Measurements from ENCODE around the gene ASB13.

The ASB13 gene, protein sequence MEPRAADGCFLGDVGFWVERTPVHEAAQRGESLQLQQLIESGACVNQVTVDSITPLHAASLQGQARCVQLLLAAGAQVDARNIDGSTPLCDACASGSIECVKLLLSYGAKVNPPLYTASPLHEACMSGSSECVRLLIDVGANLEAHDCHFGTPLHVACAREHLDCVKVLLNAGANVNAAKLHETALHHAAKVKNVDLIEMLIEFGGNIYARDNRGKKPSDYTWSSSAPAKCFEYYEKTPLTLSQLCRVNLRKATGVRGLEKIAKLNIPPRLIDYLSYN

DNA sequence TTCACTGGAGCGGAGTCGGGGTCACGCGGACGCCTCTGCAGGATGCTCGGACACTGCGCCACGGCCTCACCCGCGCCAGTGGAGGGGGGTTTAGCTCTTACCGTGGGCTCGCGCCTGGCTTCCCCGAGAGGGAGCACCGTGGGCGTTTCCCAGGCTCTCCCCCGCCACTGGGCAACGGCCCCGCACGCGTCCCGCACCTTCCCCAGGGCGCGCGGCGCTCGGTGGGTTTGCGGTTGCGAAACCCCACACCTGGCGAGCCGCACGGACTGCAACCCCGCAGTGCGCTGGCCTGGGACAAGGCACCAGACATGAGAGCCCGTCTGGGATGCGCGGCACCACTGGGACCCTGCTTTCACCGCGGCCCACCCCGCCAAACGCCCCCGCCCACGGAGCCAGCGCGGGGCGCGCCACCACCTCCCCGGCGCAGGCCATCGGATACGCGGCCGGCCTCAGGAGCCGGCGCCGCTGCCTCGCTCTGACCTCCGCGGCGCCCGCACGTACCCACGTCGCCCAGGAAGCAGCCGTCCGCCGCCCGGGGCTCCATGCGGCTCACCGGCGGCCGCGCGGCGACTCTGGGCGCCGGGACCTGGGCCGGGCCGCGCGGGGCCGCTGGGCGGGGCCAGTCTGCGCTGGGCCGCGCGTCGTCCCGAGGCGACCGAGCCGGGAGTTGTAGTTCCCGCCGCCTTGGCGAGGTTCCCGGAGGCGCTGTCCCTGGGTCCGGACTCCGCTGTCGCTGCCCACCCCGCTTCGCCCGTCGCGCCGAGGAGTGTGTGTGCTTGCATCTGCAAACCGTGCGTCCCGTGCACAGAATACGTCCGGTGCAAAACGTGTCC is at the start of gene ASB13:
Gene ASB13, minus strand, starts transcription at position 588 of the 833 bp plus-strand sequence. Its CDS starts 44 bp downstream, at position 544.
- peaks cover 10% of the 10 kb centered on the region for H3K4me1 Mint-ChIP-seq (ENCODE audit: low read depth)
- peak within 1 kb of the TSS; percentile 91 for H3K4me3 Mint-ChIP-seq
- no peaks in the 10 kb centered on the region for H3K9me3 Mint-ChIP-seq
- H3K36me3 Mint-ChIP-seq (ENCODE audit: low read depth), result peaks cover 2% of the 10 kb centered on the region
- peak within 1 kb of the TSS; percentile 78 for H3K27ac Mint-ChIP-seq
- peak; percentile 53 for DNase-seq (ENCODE audit: low spot score)
- peaks cover 9% of the 10 kb centered on the region for H3K27me3 Mint-ChIP-seq (ENCODE audit: low read depth)

DNA sequence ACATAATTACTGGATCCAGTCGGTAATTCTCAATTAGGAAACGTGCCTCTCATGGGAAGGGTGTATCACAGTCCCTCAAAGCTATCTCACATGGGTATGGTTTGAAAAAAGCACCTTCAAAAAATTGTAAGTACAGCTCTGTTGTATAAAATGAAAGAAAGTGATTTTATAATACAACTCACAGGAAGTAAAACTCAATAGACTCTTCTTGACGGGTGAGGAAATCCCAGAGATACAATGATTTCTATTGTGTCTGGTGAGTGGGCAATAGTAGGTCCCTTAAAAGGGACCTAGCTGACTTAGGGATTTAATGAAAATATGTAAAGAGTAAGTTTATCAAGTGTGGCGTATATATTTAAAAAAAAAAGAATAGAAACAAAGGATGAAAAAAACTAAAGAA is 45.2 kb upstream of the ASB13 start:
- peaks cover 37% of the 10 kb centered on the region for H3K4me1 Mint-ChIP-seq (ENCODE audit: low read depth)
- no peaks in the 10 kb centered on the region for H3K9me3 Mint-ChIP-seq
- no peaks in the 10 kb centered on the region for H3K27me3 Mint-ChIP-seq (ENCODE audit: low read depth)
- no peak overlapping the region for H3K27ac Mint-ChIP-seq
- peaks cover 11% of the 10 kb centered on the region for H3K36me3 Mint-ChIP-seq (ENCODE audit: low read depth)
- DNase-seq (ENCODE audit: low spot score), result no peak
- H3K4me3 Mint-ChIP-seq, result peak overlapping the region; percentile 76

DNA sequence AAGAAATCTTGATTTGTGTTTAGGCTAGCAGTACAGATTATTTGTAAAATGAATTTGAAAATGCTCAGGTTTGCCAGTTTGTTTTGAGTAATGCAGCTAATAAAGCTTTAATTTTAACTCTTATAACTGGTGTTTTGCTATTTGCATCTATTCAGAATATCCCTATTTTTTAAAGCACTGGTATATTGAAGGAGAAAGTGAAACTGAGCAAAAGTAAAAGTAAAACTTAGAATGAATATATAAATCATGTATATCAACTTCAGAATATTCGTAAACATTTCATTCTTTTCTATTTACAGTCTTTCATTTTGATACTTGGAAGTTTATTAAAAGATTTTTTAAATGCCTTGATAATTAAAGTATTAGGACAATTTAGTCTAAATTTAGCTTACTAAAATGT is 44.5 kb upstream of the ASB13 start:
- peaks cover 38% of the 10 kb centered on the region for H3K4me1 Mint-ChIP-seq (ENCODE audit: low read depth)
- no peak for DNase-seq (ENCODE audit: low spot score)
- no peaks in the 10 kb centered on the region for H3K9me3 Mint-ChIP-seq
- H3K4me3 Mint-ChIP-seq, result peak overlapping the region; percentile 76
- peak overlapping the region; percentile 23 for H3K27ac Mint-ChIP-seq
- H3K36me3 Mint-ChIP-seq (ENCODE audit: low read depth), result peaks cover 14% of the 10 kb centered on the region
- H3K27me3 Mint-ChIP-seq (ENCODE audit: low read depth), result no peaks in the 10 kb centered on the region

DNA sequence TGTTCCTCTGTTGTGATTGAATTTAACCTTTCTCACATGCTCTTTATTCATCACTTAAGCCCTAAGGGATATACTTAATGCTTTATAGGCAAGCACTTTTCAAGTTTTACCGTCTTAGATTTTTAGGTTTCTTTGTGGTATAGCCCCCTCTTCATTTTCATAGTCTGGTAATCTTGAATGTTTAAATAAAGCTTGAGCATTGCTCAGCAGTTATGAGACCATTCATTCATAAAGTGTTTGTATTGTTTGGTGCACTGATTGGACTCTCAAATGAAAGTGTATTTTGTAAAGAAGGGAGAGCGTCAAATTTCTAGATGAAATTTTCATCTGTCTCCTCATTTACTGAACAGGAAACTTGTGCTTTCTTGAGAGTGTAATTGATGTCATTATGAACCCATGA is 43.5 kb upstream of the ASB13 start:
- Mint-ChIP-seq H3K4me3 (peak overlapping the region; percentile 55), H3K27ac (peak overlapping the region; percentile 3), H3K27me3 (ENCODE audit: low read depth) (no peaks in the 10 kb centered on the region), H3K36me3 (ENCODE audit: low read depth) (peaks cover 13% of the 10 kb centered on the region), H3K4me1 (ENCODE audit: low read depth) (peaks cover 42% of the 10 kb centered on the region), H3K9me3 (no peaks in the 10 kb centered on the region)
- no peak for DNase-seq (ENCODE audit: low spot score)

DNA sequence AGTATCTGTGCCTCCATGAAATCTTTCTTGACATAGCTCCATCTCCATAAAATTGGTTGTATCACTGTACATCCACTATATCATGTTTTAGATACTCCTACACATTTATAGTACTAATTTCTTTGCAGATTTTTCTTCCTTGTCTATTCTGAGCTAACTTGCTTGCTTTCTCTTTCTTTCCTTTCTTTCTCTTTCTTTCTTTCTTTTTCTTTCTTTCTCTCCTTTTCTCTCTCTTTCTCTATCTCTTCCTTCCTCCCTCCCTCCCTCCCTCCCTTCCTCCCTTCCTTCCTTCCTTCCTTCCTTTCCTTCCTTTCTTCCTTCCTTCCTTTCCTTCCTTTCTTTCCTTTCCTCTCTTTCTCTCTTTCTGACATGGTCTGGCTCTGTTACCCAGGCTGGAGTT is 42.0 kb upstream of the ASB13 start:
- Mint-ChIP-seq H3K9me3 (no peaks in the 10 kb centered on the region), H3K27ac (peak overlapping the region; percentile 49), H3K36me3 (ENCODE audit: low read depth) (peaks cover 10% of the 10 kb centered on the region), H3K4me1 (ENCODE audit: low read depth) (peaks cover 45% of the 10 kb centered on the region), H3K27me3 (ENCODE audit: low read depth) (no peaks in the 10 kb centered on the region), H3K4me3 (no peak overlapping the region)
- no peak for DNase-seq (ENCODE audit: low spot score)

DNA sequence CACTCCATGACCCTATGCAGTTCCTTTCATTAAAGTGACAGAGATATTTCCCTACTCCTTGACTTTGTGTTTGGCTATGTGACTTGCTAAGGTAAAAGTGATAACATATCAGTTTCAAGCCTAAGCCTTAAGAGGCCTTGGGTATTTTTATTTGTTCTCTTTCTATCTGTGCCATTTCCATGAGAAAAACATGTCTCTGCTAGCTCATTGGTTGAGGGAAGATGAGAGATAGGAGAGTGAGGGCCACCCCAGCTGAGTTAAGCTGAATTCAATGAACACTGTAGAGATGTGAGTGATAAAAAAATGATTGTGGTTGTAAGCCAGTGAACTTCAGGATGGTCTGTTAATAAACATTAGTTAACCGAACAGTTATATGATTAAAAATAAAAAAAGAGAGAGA is 31.7 kb upstream of the ASB13 start:
- H3K9me3 Mint-ChIP-seq, result no peaks in the 10 kb centered on the region
- H3K36me3 Mint-ChIP-seq (ENCODE audit: low read depth), result peaks cover 6% of the 10 kb centered on the region
- no peak overlapping the region for H3K4me3 Mint-ChIP-seq
- DNase-seq (ENCODE audit: low spot score), result no peak
- peaks cover 34% of the 10 kb centered on the region for H3K4me1 Mint-ChIP-seq (ENCODE audit: low read depth)
- H3K27me3 Mint-ChIP-seq (ENCODE audit: low read depth), result no peaks in the 10 kb centered on the region
- H3K27ac Mint-ChIP-seq, result no peak overlapping the region

DNA sequence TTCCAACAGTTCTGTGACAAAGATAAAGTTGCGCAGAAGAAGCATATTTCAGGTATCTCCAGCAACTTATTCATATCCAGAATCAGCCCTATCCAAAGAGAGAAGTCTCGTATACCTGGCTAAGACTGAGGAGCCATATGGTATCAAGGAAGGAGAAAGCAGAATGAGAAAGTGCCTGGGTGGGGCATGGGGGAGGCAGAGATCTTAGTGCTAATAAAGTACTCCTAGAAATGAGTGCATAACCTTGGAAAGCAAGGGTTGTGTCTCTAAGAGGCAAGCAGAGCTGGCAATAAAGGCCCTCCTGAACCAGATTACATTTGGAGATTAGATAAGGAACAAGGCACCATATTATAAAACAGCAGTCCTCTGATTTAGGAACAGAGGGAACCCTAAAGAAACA is 30.9 kb upstream of the ASB13 start:
- no peak overlapping the region for H3K4me3 Mint-ChIP-seq
- H3K36me3 Mint-ChIP-seq (ENCODE audit: low read depth), result peaks cover 6% of the 10 kb centered on the region
- no peaks in the 10 kb centered on the region for H3K9me3 Mint-ChIP-seq
- no peak for DNase-seq (ENCODE audit: low spot score)
- H3K4me1 Mint-ChIP-seq (ENCODE audit: low read depth), result peaks cover 37% of the 10 kb centered on the region
- no peak overlapping the region for H3K27ac Mint-ChIP-seq
- no peaks in the 10 kb centered on the region for H3K27me3 Mint-ChIP-seq (ENCODE audit: low read depth)

DNA sequence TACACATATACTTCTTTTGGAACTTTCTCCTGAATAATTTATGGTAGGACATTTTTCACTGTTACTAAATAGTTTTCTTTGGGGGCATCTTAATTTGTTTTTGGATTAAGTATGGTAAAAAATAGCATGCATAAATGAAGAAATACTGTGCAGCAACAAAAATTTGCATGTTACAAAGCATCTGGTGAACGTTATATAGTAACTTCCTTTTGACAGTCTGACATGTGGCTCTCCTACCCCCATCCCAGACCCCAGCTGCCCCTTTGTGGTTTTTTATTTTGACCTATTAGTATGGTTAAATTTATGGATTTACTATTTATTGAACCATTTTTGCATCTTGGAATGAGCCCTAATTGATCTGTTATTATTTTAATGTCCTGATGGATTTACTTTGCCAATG is 28.2 kb upstream of the ASB13 start:
- Mint-ChIP-seq H3K36me3 (ENCODE audit: low read depth) (peaks cover 6% of the 10 kb centered on the region), H3K27ac (no peak overlapping the region), H3K4me3 (no peak overlapping the region), H3K4me1 (ENCODE audit: low read depth) (peaks cover 51% of the 10 kb centered on the region), H3K9me3 (no peaks in the 10 kb centered on the region), H3K27me3 (ENCODE audit: low read depth) (no peaks in the 10 kb centered on the region)
- DNase-seq (ENCODE audit: low spot score), result no peak

DNA sequence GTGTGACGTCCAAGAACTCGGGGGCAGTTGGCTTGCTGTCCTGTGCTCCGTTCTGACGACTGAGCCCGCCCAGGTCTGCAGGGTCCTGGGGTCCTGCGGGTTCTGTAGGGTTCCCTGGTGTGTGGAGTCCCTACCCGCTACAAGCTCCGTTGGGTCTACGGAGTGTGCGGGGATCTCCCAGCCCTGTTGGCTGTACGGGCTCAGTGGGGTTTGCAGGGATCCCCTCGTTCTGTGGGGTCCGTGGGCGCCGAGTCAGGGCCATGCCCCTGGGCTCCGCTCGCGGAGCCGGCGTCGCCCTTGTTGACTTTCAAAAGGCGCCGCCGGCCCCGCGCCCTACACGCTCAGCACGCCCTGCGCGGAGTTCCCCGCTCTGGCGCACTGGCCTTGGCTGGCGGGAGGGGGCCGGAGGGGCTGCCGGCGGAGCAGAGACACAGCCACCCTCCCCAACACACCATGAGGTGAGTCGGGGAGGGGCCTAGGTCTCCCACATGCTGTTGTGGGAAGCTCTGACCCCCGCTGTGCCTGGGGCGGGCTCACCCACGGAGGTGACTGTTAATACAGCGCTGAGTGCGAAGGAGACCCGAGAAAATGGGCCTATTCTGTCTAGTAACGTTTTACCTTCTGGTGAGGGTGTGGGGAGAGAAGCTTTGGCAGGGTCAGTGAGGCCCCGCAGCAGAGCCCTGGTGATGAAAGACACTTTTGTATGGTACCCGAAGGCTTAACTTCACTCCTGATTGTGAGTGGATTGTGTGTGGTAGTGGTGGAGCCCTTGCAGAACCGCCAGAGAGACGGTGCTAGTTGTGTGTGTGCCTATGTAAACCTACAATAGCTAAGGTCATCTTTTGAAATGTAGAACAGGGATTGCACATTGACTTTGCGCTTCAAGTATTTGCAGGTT is 26.3 kb upstream of the ASB13 start:
- H3K27ac Mint-ChIP-seq, result peak overlapping the region; percentile 82
- peak; percentile 67 for DNase-seq (ENCODE audit: low spot score)
- H3K27me3 Mint-ChIP-seq (ENCODE audit: low read depth), result no peaks in the 10 kb centered on the region
- H3K4me1 Mint-ChIP-seq (ENCODE audit: low read depth), result peaks cover 55% of the 10 kb centered on the region
- peak overlapping the region; percentile 81 for H3K4me3 Mint-ChIP-seq
- peaks cover 12% of the 10 kb centered on the region for H3K36me3 Mint-ChIP-seq (ENCODE audit: low read depth)
- H3K9me3 Mint-ChIP-seq, result no peaks in the 10 kb centered on the region

DNA sequence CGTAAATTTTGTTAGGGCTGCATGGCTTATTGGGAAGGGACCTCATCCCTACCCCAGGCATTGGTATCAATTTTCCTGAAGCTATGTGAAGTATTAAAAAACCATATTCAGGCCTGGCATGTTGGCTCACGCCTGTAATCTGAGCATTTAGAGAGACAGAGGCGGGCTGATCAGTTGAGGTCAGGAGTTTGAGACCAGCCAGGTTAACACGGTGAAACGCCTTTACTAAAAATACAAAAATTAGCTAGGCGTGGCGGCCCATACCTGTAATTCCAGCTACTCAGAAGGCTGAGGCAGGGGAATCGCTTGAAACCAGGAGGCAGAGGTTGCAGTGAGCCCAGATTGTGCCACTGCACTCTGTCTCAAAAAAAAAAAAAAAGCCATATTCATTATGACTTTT is 25.4 kb upstream of the ASB13 start:
- Mint-ChIP-seq H3K4me1 (ENCODE audit: low read depth) (peaks cover 53% of the 10 kb centered on the region), H3K36me3 (ENCODE audit: low read depth) (peaks cover 12% of the 10 kb centered on the region), H3K9me3 (no peaks in the 10 kb centered on the region), H3K4me3 (peak overlapping the region; percentile 81), H3K27ac (no peak overlapping the region), H3K27me3 (ENCODE audit: low read depth) (no peaks in the 10 kb centered on the region)
- no peak for DNase-seq (ENCODE audit: low spot score)

DNA sequence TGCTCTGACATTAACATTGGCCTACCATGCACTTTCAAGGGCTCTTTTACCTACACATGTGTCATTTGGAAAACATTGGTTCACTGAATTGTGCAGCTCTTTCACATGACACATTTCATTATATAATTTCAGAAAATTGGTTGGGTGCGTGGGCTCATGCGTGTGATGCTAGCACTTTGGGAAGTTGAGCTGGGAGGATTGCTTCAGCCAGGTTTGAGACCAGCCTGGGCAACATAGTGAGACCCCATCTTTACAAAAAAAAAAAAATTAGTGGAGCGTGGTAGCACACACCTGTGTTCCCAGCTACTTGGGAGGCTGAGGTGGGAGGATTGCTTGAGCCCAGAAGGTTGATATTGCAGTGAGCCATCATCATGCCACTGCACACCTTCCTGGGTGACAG is 22.2 kb upstream of the ASB13 start:
- Mint-ChIP-seq H3K27me3 (ENCODE audit: low read depth) (peaks cover 2% of the 10 kb centered on the region), H3K27ac (no peak overlapping the region), H3K4me3 (no peak overlapping the region), H3K4me1 (ENCODE audit: low read depth) (peaks cover 53% of the 10 kb centered on the region), H3K36me3 (ENCODE audit: low read depth) (peaks cover 9% of the 10 kb centered on the region), H3K9me3 (no peaks in the 10 kb centered on the region)
- DNase-seq (ENCODE audit: low spot score), result no peak

DNA sequence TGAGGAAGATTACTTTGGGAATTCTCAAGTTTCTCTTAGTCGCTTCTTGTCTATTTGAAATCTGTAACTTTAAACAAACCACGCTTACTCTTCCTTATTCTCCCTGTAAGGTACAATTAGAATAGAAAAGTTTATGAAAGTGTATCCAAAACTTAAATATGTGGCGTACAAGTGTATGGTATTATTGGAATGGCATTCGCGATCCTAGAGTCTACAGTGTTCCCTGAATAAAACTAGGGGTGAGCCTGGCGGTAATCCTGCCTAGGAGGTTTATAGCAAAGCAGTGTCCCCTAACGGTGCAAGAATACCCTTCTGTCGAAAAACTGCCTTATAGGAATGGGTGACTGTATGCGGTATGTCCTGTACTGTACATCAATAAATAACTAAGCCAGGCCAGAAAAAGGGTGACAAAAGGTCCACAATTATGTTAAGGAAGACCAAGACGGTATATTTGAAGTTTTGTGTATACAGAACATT is 19.4 kb upstream of the ASB13 start:
- H3K27me3 Mint-ChIP-seq (ENCODE audit: low read depth), result peaks cover 2% of the 10 kb centered on the region
- no peak for DNase-seq (ENCODE audit: low spot score)
- H3K4me1 Mint-ChIP-seq (ENCODE audit: low read depth), result peaks cover 43% of the 10 kb centered on the region

DNA sequence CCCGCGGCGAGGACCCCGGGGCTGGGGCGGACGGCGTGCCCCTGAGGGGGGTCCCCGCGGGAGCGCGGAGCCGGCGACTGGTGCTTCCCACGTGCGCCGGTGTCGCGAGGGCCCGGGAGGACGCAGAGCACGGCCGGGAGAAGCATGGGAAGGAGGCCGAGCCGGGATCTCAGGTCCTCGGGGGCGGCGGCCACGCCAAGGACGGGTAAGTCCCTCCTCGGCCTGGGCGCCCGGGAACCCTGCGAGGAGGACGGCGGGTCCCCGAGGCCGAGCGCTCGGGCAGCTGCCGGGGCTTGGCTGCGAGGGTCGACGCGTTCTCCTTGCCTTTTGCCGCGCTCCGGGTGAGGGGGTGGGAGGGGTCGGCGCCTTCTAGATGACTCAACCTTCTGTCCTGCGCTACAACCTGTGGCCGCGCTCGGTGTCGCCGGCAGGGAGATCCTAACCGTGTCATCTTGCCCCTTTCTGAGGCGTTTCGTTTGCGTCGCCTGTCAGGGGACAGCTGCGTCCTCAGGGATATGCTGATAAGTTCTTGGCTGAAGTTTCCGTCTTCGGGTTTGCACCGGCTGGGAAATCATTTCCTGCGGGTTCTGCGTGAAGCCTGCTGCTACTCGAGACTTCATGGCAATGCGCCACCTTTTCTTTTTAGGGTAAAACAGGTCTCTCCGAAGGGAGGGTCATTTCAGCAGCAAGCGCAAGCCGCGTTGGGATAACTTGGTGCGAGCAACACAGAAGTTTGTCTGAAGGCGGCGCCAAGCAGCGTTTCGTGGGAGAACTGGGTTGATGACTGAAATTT is 18.8 kb upstream of the ASB13 start:
- DNase-seq (ENCODE audit: low spot score), result peak; percentile 76
- H3K4me1 Mint-ChIP-seq (ENCODE audit: low read depth), result peaks cover 40% of the 10 kb centered on the region
- H3K36me3 Mint-ChIP-seq (ENCODE audit: low read depth), result peaks cover 9% of the 10 kb centered on the region
- H3K27ac Mint-ChIP-seq, result peak overlapping the region; percentile 95
- H3K27me3 Mint-ChIP-seq (ENCODE audit: low read depth), result peaks cover 2% of the 10 kb centered on the region
- no peaks in the 10 kb centered on the region for H3K9me3 Mint-ChIP-seq
- H3K4me3 Mint-ChIP-seq, result peak overlapping the region; percentile 97

More for the DNA sequence above, 19.4 kb upstream of the ASB13 start:
- Mint-ChIP-seq H3K36me3 (ENCODE audit: low read depth) (peaks cover 9% of the 10 kb centered on the region), H3K9me3 (no peaks in the 10 kb centered on the region), H3K4me3 (peak overlapping the region; percentile 97), H3K27ac (peak overlapping the region; percentile 95)

Data from T-helper 2 cell treated with Interferon-gamma antibody and Interleukin-4, amounts not matched to agents 5 μg/mL and 100 μg/mL, for 36 hours (primary cell).